ENCODE results near the gene PAX6. TPM values are rescaled to one million over a fixed set of nuclear protein-coding genes. Genes with fewer than 3 reads are reported as not detected.

The PAX6 gene
- total and polyA plus RNA-seq, 8 donors: 0.03 to 57.9 (median 1.2) TPM; not detected in 1

GRCh38 chr11:31806186-31806927, 4.8 kb downstream of the PAX6 start:
- intact Hi-C loops (cut with DNase I; ENCODE audit: low total_unique reads): no loop called here
- H3K4me3 ChIP-seq: no peak overlapping the region
- H3K4me1 ChIP-seq: peaks cover 32 to 53% (median 42%) of the 10 kb centered on the region in 4 donors
- WGBS, 5 donors: 7 to 10% (median 9%) methylated on average over 23 to 36 of the region's 36 CpGs
- peaks cover 0 to 12% (median 3%) of the 10 kb centered on the region in 4 donors for H3K9me3 ChIP-seq
- peak in 1 of 2 donors; percentile 12 for DNase-seq
- H3K36me3 ChIP-seq: no peaks in the 10 kb centered on the region
- H3K27ac ChIP-seq: no peak overlapping the region
- H3K27me3 ChIP-seq: peaks cover 72 to 100% (median 99%) of the 10 kb centered on the region in 3 donors
- TF ChIP-seq POLR2A (IDR thresholded peaks at IDR 0.05): no peak
- no peak for TF ChIP-seq POLR2AphosphoS5 (IDR thresholded peaks at IDR 0.05)
- TF ChIP-seq CTCF (IDR thresholded peaks at IDR 0.05): no peak
- no peak for TF ChIP-seq EP300 (IDR thresholded peaks at IDR 0.05)

- DNase-seq: no peak
- H3K27ac ChIP-seq: no peak overlapping the region
- H3K4me1 ChIP-seq: peaks cover 27 to 47% (median 35%) of the 10 kb centered on the region in 4 donors
- peaks cover 0 to 12% (median 3%) of the 10 kb centered on the region in 4 donors for H3K9me3 ChIP-seq
- no peak overlapping the region for H3K4me3 ChIP-seq
- H3K27me3 ChIP-seq: peaks cover 73 to 100% (median 99%) of the 10 kb centered on the region in 3 donors
- no peak for TF ChIP-seq CTCF (IDR thresholded peaks at IDR 0.05)
- TF ChIP-seq POLR2AphosphoS5 (IDR thresholded peaks at IDR 0.05): no peak
- intact Hi-C loops (cut with DNase I; ENCODE audit: low total_unique reads): no loop called here
- H3K36me3 ChIP-seq: no peaks in the 10 kb centered on the region
- WGBS, 5 donors: 2 to 10% (median 7%) methylated on average over 10 to 20 of the region's 20 CpGs
These were observed 5.4 kb downstream of the PAX6 start for GRCh38 chr11:31805629-31806185.

- no peaks in the 10 kb centered on the region for H3K36me3 ChIP-seq
- TF ChIP-seq POLR2A (IDR thresholded peaks at IDR 0.05) (no peak), POLR2AphosphoS5 (IDR thresholded peaks at IDR 0.05) (no peak), CTCF (IDR thresholded peaks at IDR 0.05) (no peak), EP300 (IDR thresholded peaks at IDR 0.05) (no peak)
- H3K4me3 ChIP-seq: peak overlapping the region in 2 of 4 donors; percentile 21 to 32
- 5 to 14% (median 7%) methylated on average over 17 to 51 of the region's 51 CpGs for WGBS, 5 donors
- intact Hi-C loops (cut with DNase I; ENCODE audit: low total_unique reads): no loop called here
- peak in 1 of 2 donors; percentile 42 for DNase-seq
- H3K4me1 ChIP-seq: peaks cover 21 to 41% (median 29%) of the 10 kb centered on the region in 4 donors
- H3K9me3 ChIP-seq: peaks cover 0 to 12% (median 3%) of the 10 kb centered on the region in 4 donors
- H3K27ac ChIP-seq: no peak overlapping the region
- H3K27me3 ChIP-seq: peaks cover 73 to 100% (median 99%) of the 10 kb centered on the region in 3 donors
These were observed 6.0 kb downstream of the PAX6 start for GRCh38 chr11:31805037-31805628.

- Histone ChIP-seq H3K27ac (no peak overlapping the region), H3K4me1 (peaks cover 18 to 40% (median 26%) of the 10 kb centered on the region in 4 donors), H3K4me3 (peak overlapping the region in 2 of 4 donors; percentile 21 to 32), H3K27me3 (peaks cover 73 to 100% (median 99%) of the 10 kb centered on the region in 3 donors), H3K36me3 (no peaks in the 10 kb centered on the region), H3K9me3 (peaks cover 0 to 12% (median 3%) of the 10 kb centered on the region in 4 donors)
- peak in 1 of 2 donors; percentile 28 for DNase-seq
- intact Hi-C loops (cut with DNase I; ENCODE audit: low total_unique reads): no loop called here
- WGBS, 5 donors: 5 to 9% (median 6%) methylated on average over 31 to 41 of the region's 41 CpGs
- TF ChIP-seq CTCF (IDR thresholded peaks at IDR 0.05) (no peak), POLR2A (IDR thresholded peaks at IDR 0.05) (no peak), POLR2AphosphoS5 (IDR thresholded peaks at IDR 0.05) (no peak), EP300 (IDR thresholded peaks at IDR 0.05) (no peak)
These were observed 6.6 kb downstream of the PAX6 start for GRCh38 chr11:31804312-31805036.

All from stomach (tissue), 9 donors.